ENCODE measurements around the gene MAP4K2.

The MAP4K2 gene

GRCh38 chr11:64745189-64745520, 57.9 kb downstream of the MAP4K2 start:
- H3K9ac ChIP-seq (ENCODE audit: low read depth in 1 of 2, low read length in 2 of 2) = peak overlapping the region in 1 of 2 donors; percentile 49
- peaks cover 29 to 30% of the 10 kb centered on the region in 2 donors for H3K4me1 ChIP-seq (ENCODE audit: control insufficient read depth in 1 of 2, insufficient read depth in 2 of 2, low read length in 2 of 2)
- H3K27me3 ChIP-seq (ENCODE audit: control insufficient read depth in 1 of 2, insufficient read depth in 2 of 2, low read length in 2 of 2) = peaks cover 32 to 49% of the 10 kb centered on the region in 2 donors

GRCh38 chr11:64744544-64745188, 58.3 kb downstream of the MAP4K2 start:
- H3K4me3 ChIP-seq (ENCODE audit: low read depth in 1 of 2, low read length in 2 of 2) = peak overlapping the region; percentile 64 to 69
- peaks cover 29 to 30% of the 10 kb centered on the region in 2 donors for H3K4me1 ChIP-seq (ENCODE audit: control insufficient read depth in 1 of 2, insufficient read depth in 2 of 2, low read length in 2 of 2)
- no peaks in the 10 kb centered on the region for H3K9me3 ChIP-seq (ENCODE audit: control insufficient read depth in 1 of 2, low read length in 2 of 2)
- peaks cover 32 to 50% of the 10 kb centered on the region in 2 donors for H3K27me3 ChIP-seq (ENCODE audit: control insufficient read depth in 1 of 2, insufficient read depth in 2 of 2, low read length in 2 of 2)
- H3K27ac ChIP-seq (ENCODE audit: low read depth, low read length) = peak overlapping the region; percentile 52
- H3K9ac ChIP-seq (ENCODE audit: low read depth in 1 of 2, low read length in 2 of 2) = peak overlapping the region in 1 of 2 donors; percentile 32
- H3K36me3 ChIP-seq (ENCODE audit: control insufficient read depth in 1 of 2, insufficient read depth in 2 of 2, low read length in 2 of 2) = no peaks in the 10 kb centered on the region

More at GRCh38 chr11:64745189-64745520, 57.9 kb downstream of the MAP4K2 start:
- Histone ChIP-seq H3K9me3 (ENCODE audit: control insufficient read depth in 1 of 2, low read length in 2 of 2) (no peaks in the 10 kb centered on the region), H3K27ac (ENCODE audit: low read depth, low read length) (peak overlapping the region; percentile 52), H3K36me3 (ENCODE audit: control insufficient read depth in 1 of 2, insufficient read depth in 2 of 2, low read length in 2 of 2) (no peaks in the 10 kb centered on the region), H3K4me3 (ENCODE audit: low read depth in 1 of 2, low read length in 2 of 2) (peak overlapping the region; percentile 46 to 64)

- Histone ChIP-seq H3K27ac (ENCODE audit: low read depth, low read length) (peak within 1 kb of the TSS; percentile 30), H3K9me3 (ENCODE audit: control insufficient read depth in 1 of 2, low read length in 2 of 2) (no peaks in the 10 kb centered on the region), H3K27me3 (ENCODE audit: control insufficient read depth in 1 of 2, insufficient read depth in 2 of 2, low read length in 2 of 2) (peaks cover 32 to 50% of the 10 kb centered on the region in 2 donors), H3K4me1 (ENCODE audit: control insufficient read depth in 1 of 2, insufficient read depth in 2 of 2, low read length in 2 of 2) (peaks cover 29 to 30% of the 10 kb centered on the region in 2 donors), H3K36me3 (ENCODE audit: control insufficient read depth in 1 of 2, insufficient read depth in 2 of 2, low read length in 2 of 2) (no peaks in the 10 kb centered on the region), H3K9ac (ENCODE audit: low read depth in 1 of 2, low read length in 2 of 2) (peak within 1 kb of the TSS in 1 of 2 donors; percentile 32), H3K4me3 (ENCODE audit: low read depth in 1 of 2, low read length in 2 of 2) (peak within 1 kb of the TSS; percentile 64 to 69)
Measured at GRCh38 chr11:64743591-64744543, 59.1 kb downstream of the MAP4K2 start, which contains the start of gene RASGRP2. Gene RASGRP2, minus strand, starts transcription at chr11:64744142. Its CDS starts 1,276 bp downstream, at chr11:64742866.

- H3K4me1 ChIP-seq (ENCODE audit: control insufficient read depth in 1 of 2, insufficient read depth in 2 of 2, low read length in 2 of 2) = peaks cover 29 to 30% of the 10 kb centered on the region in 2 donors
- H3K9me3 ChIP-seq (ENCODE audit: control insufficient read depth in 1 of 2, low read length in 2 of 2) = no peaks in the 10 kb centered on the region
- peak overlapping the region; percentile 63 to 69 for H3K4me3 ChIP-seq (ENCODE audit: low read depth in 1 of 2, low read length in 2 of 2)
- no peak overlapping the region for H3K27ac ChIP-seq (ENCODE audit: low read depth, low read length)
- H3K9ac ChIP-seq (ENCODE audit: low read depth in 1 of 2, low read length in 2 of 2) = no peak overlapping the region
- H3K36me3 ChIP-seq (ENCODE audit: control insufficient read depth in 1 of 2, insufficient read depth in 2 of 2, low read length in 2 of 2) = no peaks in the 10 kb centered on the region
- peaks cover 32 to 50% of the 10 kb centered on the region in 2 donors for H3K27me3 ChIP-seq (ENCODE audit: control insufficient read depth in 1 of 2, insufficient read depth in 2 of 2, low read length in 2 of 2)
Measured at GRCh38 chr11:64742889-64743590, 60.0 kb downstream of the MAP4K2 start.

- Histone ChIP-seq H3K9ac (ENCODE audit: low read depth in 1 of 2, low read length in 2 of 2) (peak overlapping the region in 1 of 2 donors; percentile 39), H3K4me3 (ENCODE audit: low read depth in 1 of 2, low read length in 2 of 2) (peak overlapping the region; percentile 63 to 69), H3K36me3 (ENCODE audit: control insufficient read depth in 1 of 2, insufficient read depth in 2 of 2, low read length in 2 of 2) (no peaks in the 10 kb centered on the region), H3K4me1 (ENCODE audit: control insufficient read depth in 1 of 2, insufficient read depth in 2 of 2, low read length in 2 of 2) (peaks cover 29 to 30% of the 10 kb centered on the region in 2 donors), H3K27ac (ENCODE audit: low read depth, low read length) (no peak overlapping the region), H3K27me3 (ENCODE audit: control insufficient read depth in 1 of 2, insufficient read depth in 2 of 2, low read length in 2 of 2) (peaks cover 32 to 50% of the 10 kb centered on the region in 2 donors), H3K9me3 (ENCODE audit: control insufficient read depth in 1 of 2, low read length in 2 of 2) (no peaks in the 10 kb centered on the region)
Measured at GRCh38 chr11:64742087-64742888, 60.7 kb downstream of the MAP4K2 start.

- Histone ChIP-seq H3K9me3 (ENCODE audit: control insufficient read depth in 1 of 2, low read length in 2 of 2) (no peaks in the 10 kb centered on the region), H3K4me3 (ENCODE audit: low read depth in 1 of 2, low read length in 2 of 2) (peak overlapping the region; percentile 63 to 69), H3K27me3 (ENCODE audit: control insufficient read depth in 1 of 2, insufficient read depth in 2 of 2, low read length in 2 of 2) (peaks cover 32 to 49% of the 10 kb centered on the region in 2 donors), H3K36me3 (ENCODE audit: control insufficient read depth in 1 of 2, insufficient read depth in 2 of 2, low read length in 2 of 2) (no peaks in the 10 kb centered on the region), H3K4me1 (ENCODE audit: control insufficient read depth in 1 of 2, insufficient read depth in 2 of 2, low read length in 2 of 2) (peaks cover 29 to 30% of the 10 kb centered on the region in 2 donors), H3K9ac (ENCODE audit: low read depth in 1 of 2, low read length in 2 of 2) (peak overlapping the region in 1 of 2 donors; percentile 39), H3K27ac (ENCODE audit: low read depth, low read length) (no peak overlapping the region)
Measured at GRCh38 chr11:64741375-64742086, 61.5 kb downstream of the MAP4K2 start.

- Histone ChIP-seq H3K9ac (ENCODE audit: low read depth in 1 of 2, low read length in 2 of 2) (no peak overlapping the region), H3K4me3 (ENCODE audit: low read depth in 1 of 2, low read length in 2 of 2) (no peak overlapping the region), H3K4me1 (ENCODE audit: control insufficient read depth in 1 of 2, insufficient read depth in 2 of 2, low read length in 2 of 2) (peaks cover 24 to 29% of the 10 kb centered on the region in 2 donors)
Measured at GRCh38 chr11:64739871-64740270, 63.1 kb downstream of the MAP4K2 start.

GRCh38 chr11:64736654-64737053, 66.4 kb downstream of the MAP4K2 start:
- Histone ChIP-seq H3K9ac (ENCODE audit: low read depth in 1 of 2, low read length in 2 of 2) (no peak overlapping the region), H3K4me1 (ENCODE audit: control insufficient read depth in 1 of 2, insufficient read depth in 2 of 2, low read length in 2 of 2) (peaks cover under 1 to 6% of the 10 kb centered on the region in 2 donors), H3K27me3 (ENCODE audit: control insufficient read depth in 1 of 2, insufficient read depth in 2 of 2, low read length in 2 of 2) (peaks cover 12 to 15% of the 10 kb centered on the region in 2 donors), H3K36me3 (ENCODE audit: control insufficient read depth in 1 of 2, insufficient read depth in 2 of 2, low read length in 2 of 2) (no peaks in the 10 kb centered on the region), H3K27ac (ENCODE audit: low read depth, low read length) (no peak overlapping the region), H3K9me3 (ENCODE audit: control insufficient read depth in 1 of 2, low read length in 2 of 2) (no peaks in the 10 kb centered on the region), H3K4me3 (ENCODE audit: low read depth in 1 of 2, low read length in 2 of 2) (no peak overlapping the region)

More at GRCh38 chr11:64739871-64740270, 63.1 kb downstream of the MAP4K2 start:
- Histone ChIP-seq H3K9me3 (ENCODE audit: control insufficient read depth in 1 of 2, low read length in 2 of 2) (no peaks in the 10 kb centered on the region), H3K27ac (ENCODE audit: low read depth, low read length) (no peak overlapping the region), H3K36me3 (ENCODE audit: control insufficient read depth in 1 of 2, insufficient read depth in 2 of 2, low read length in 2 of 2) (no peaks in the 10 kb centered on the region), H3K27me3 (ENCODE audit: control insufficient read depth in 1 of 2, insufficient read depth in 2 of 2, low read length in 2 of 2) (peaks cover 26 to 39% of the 10 kb centered on the region in 2 donors)

All from duodenal mucosa (tissue), 2 donors.